Thyroid gland (tissue), 4 donors: ENCODE data around the gene GALNTL6. TPM values are rescaled to one million over a fixed set of nuclear protein-coding genes. Genes with fewer than 3 reads are reported as not detected.

Experiments used
- DNase-seq, 2 donors: peaks; one replicate each; pipeline ENCODE4 v3.0.0-alpha.2; 2019
- H3K27ac ChIP-seq, 3 donors: fragments of 200-600 bp; sonication (generic); 1 replicate in 2 of 3; 2 replicates in 1 of 3; pipeline ENCODE4 v1.5.1; 2016 to 2019; ENCODE audit warnings: mild to moderate bottlenecking in 1 of 3, moderate library complexity in 1 of 3
- H3K27me3 ChIP-seq: fragments of 200-600 bp; sonication (generic); one replicate; pipeline ENCODE4 v1.5.1; 2019
- H3K36me3 ChIP-seq, 2 donors: fragments of 200-600 bp; sonication (generic); one replicate each; pipeline ENCODE4 v1.5.1; 2016 to 2019
- H3K4me1 ChIP-seq, 2 donors: fragments of 200-600 bp; sonication (generic); one replicate each; pipeline ENCODE4 v1.5.1; 2017 to 2019
- H3K4me3 ChIP-seq, 3 donors: fragments of 200-600 bp; sonication (generic); replicated peaks in 1 of 3; 1 replicate in 2 of 3; 2 replicates in 1 of 3; pipeline ENCODE4 v1.5.1; 2016; ENCODE audit warnings: mild to moderate bottlenecking in 1 of 3
- H3K9me3 ChIP-seq: fragments of 200-600 bp; sonication (generic); one replicate; pipeline ENCODE4 v1.5.1; 2017
- POLR2A ChIP-seq, 2 donors: fragments of 450-650 bp; IDR thresholded peaks; one replicate each; pipeline ENCODE4 v1.6.1; 2017; ENCODE audit warnings: antibody characterized with exemption in 2 of 2, mild to moderate bottlenecking in 2 of 2, moderate library complexity in 1 of 2
- WGBS, 2 donors: methylation state at CpG; one replicate each; pipeline ENCODE4 v1.1.5; 2017; 5-methylcytosine and 5-hydroxymethylcytosine counted together
- intact Hi-C: fragments of 100-400 bp; cut with DNase I; formaldehyde crosslinking; loops from one replicate; pipeline ENCODE4 v1.15.1; 2023
- total RNA-seq, 4 donors: library from RNA; depleted of rRNA; stranded (reverse); fragments of >200 nt; gene quantifications; one replicate each; pipeline ENCODE4 v1.2.3, GENCODE V29; 2016
- TF ChIP-seq, protein P1 (sequence below), 6 experiments: fragments of 200-600 bp in 3 of 6; fragments of 450-650 bp in 3 of 6; sonication (generic) in 3 of 6; IDR thresholded peaks; one replicate each; pipeline ENCODE4 v1.5.1; 2016 to 2019; ENCODE audit warnings: antibody characterized with exemption in 6 of 6, mild to moderate bottlenecking in 2 of 6, inconsistent platforms in 1 of 6, moderate library complexity in 1 of 6

Gene GALNTL6
- total RNA-seq, 4 donors from 2014 or later, result not detected

- intact Hi-C loops, result no loop called here
Observed at GRCh38 chr4:172631832-172632231, 818.6 kb downstream of the GALNTL6 start.

DNA sequence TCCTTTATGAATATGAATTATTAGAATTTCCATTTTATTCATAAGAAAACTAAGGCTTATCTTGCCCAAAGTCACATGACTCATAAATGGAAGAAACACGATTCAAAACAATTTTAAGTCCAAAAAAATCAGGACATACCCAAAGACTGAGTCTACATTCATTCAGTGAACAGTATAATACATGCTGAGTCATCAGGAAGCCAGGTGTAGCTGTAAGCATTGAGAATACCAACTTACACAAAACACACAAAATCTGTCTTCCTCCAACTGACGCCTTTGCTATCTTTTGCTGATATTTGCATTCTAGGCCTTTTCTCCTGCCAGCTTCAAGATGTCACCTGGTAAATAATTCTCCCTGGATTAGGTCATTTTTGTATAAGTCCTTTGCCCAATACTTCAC is 835.3 kb downstream of the GALNTL6 start:
- Histone ChIP-seq H3K27ac (no peak overlapping the region), H3K36me3 (no peaks in the 10 kb centered on the region), H3K4me3 (no peak overlapping the region), H3K27me3 (no peaks in the 10 kb centered on the region), H3K4me1 (no peaks in the 10 kb centered on the region), H3K9me3 (no peaks in the 10 kb centered on the region)
- no peak for TF ChIP-seq POLR2A (IDR thresholded peaks at IDR 0.05)
- TF ChIP-seq, protein P1, sequence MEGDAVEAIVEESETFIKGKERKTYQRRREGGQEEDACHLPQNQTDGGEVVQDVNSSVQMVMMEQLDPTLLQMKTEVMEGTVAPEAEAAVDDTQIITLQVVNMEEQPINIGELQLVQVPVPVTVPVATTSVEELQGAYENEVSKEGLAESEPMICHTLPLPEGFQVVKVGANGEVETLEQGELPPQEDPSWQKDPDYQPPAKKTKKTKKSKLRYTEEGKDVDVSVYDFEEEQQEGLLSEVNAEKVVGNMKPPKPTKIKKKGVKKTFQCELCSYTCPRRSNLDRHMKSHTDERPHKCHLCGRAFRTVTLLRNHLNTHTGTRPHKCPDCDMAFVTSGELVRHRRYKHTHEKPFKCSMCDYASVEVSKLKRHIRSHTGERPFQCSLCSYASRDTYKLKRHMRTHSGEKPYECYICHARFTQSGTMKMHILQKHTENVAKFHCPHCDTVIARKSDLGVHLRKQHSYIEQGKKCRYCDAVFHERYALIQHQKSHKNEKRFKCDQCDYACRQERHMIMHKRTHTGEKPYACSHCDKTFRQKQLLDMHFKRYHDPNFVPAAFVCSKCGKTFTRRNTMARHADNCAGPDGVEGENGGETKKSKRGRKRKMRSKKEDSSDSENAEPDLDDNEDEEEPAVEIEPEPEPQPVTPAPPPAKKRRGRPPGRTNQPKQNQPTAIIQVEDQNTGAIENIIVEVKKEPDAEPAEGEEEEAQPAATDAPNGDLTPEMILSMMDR (IDR thresholded peaks at IDR 0.05), result no peak
- 94 to 97% methylated on average over 2 of the region's 2 CpGs for WGBS, 2 donors
- DNase-seq, result no peak
- intact Hi-C loops, result no loop called here

More at GRCh38 chr4:172631832-172632231, 818.6 kb downstream of the GALNTL6 start:
- H3K4me3 ChIP-seq, result no peak overlapping the region
- H3K4me1 ChIP-seq, result no peaks in the 10 kb centered on the region
- no peaks in the 10 kb centered on the region for H3K9me3 ChIP-seq
- no peaks in the 10 kb centered on the region for H3K36me3 ChIP-seq
- DNase-seq, result no peak
- TF ChIP-seq, protein P1 (IDR thresholded peaks at IDR 0.05), result no peak
- no peak for TF ChIP-seq POLR2A (IDR thresholded peaks at IDR 0.05)
- H3K27me3 ChIP-seq, result no peaks in the 10 kb centered on the region
- no peak overlapping the region for H3K27ac ChIP-seq

DNA sequence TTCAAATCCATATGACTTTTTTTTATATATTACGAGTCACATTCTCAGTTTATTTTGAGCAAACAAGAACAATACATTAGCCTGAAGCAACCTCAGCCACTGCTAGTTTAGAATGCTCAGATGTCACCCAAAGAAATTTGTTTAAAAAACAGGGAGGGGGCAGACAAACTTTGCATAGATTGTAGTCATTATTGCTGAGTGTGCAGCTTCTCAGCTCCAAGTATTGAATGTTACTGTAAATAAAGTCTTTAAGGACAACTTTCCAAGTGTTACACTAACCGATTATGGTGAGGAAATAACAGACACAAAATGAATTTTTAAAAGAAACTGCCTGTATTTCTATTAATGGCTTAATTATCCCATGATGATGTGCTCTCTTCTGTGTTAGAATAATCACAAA is 835.9 kb downstream of the GALNTL6 start:
- Histone ChIP-seq H3K27ac (no peak overlapping the region), H3K4me1 (no peaks in the 10 kb centered on the region), H3K36me3 (no peaks in the 10 kb centered on the region), H3K9me3 (no peaks in the 10 kb centered on the region), H3K27me3 (no peaks in the 10 kb centered on the region), H3K4me3 (no peak overlapping the region)
- intact Hi-C loops, result no loop called here
- no peak for TF ChIP-seq POLR2A (IDR thresholded peaks at IDR 0.05)
- TF ChIP-seq, protein P1 (IDR thresholded peaks at IDR 0.05), result no peak
- 84 to 85% methylated on average over 2 of the region's 2 CpGs for WGBS, 2 donors
- DNase-seq, result no peak

DNA sequence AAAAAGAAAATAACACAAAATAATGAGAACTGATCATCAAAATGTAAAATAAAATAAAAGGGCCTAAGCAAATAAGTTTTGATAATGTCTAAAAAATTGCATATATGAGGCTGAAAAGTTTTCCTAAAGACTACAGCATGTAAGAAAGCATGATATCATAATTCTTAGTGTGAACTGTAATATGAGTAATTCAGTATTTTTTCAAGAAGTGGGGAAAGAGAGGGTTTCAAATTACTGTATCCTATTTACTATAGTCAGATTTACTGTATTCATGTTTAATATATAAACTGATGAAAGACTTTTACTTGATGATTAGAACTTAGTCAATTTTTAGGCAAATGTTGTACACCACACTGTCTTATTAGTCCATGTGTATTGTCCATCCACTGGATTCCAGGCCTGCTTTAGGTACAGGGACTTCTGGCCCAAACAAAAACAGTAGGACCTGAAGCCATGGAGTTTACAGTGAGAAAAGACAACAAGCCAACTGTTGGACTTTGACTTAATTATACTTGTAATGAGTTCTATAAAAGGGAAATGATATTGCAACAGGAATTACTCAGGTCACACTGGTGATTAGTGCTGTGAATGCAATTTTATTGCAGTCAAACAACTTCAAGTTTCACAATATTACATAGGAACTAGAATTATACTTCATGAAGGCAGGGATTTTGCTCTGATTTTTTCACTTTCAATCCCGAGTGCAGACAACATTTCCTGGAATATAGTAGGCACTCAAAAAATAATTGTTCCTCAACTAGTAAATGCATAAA is 837.7 kb downstream of the GALNTL6 start:
- intact Hi-C loops, result no loop called here
- no peak overlapping the region for H3K4me3 ChIP-seq
- TF ChIP-seq, protein P1 (IDR thresholded peaks at IDR 0.05), result no peak
- TF ChIP-seq POLR2A (IDR thresholded peaks at IDR 0.05), result no peak
- WGBS, 2 donors, result 63 to 78% methylated on average over 1 of the region's 1 CpG
- no peaks in the 10 kb centered on the region for H3K27me3 ChIP-seq
- no peak overlapping the region for H3K27ac ChIP-seq
- no peaks in the 10 kb centered on the region for H3K9me3 ChIP-seq
- H3K4me1 ChIP-seq, result no peaks in the 10 kb centered on the region
- no peak for DNase-seq
- H3K36me3 ChIP-seq, result no peaks in the 10 kb centered on the region

- Histone ChIP-seq H3K27ac (no peak overlapping the region), H3K36me3 (no peaks in the 10 kb centered on the region), H3K4me3 (no peak overlapping the region), H3K27me3 (no peaks in the 10 kb centered on the region), H3K9me3 (no peaks in the 10 kb centered on the region), H3K4me1 (no peaks in the 10 kb centered on the region)
- TF ChIP-seq, protein P1 (IDR thresholded peaks at IDR 0.05), result no peak
- no peak for TF ChIP-seq POLR2A (IDR thresholded peaks at IDR 0.05)
- 86 to 89% methylated on average over 2 of the region's 2 CpGs for WGBS, 2 donors
- DNase-seq, result no peak
- intact Hi-C loops, result no loop called here
Observed at GRCh38 chr4:172651961-172652360, 838.8 kb downstream of the GALNTL6 start.
